HG02970 (cell line): ENCODE results near the gene CAGE1.
"Not testable (repeated sequence)": the region's sequence is repeated elsewhere in the genome, so short reads cannot be mapped to it uniquely, and the experiment has no call there.

Experiments
- ATAC-seq: cut with Tn5 transposase; IDR thresholded peaks from one replicate; pipeline ENCODE4 v1.9.1; 2021; ENCODE audit warnings: mild to moderate bottlenecking, moderate library complexity, moderate number of reproducible peaks; ENCODE audit not compliant: unreplicated experiment, low FRiP score

The CAGE1 gene

DNA sequence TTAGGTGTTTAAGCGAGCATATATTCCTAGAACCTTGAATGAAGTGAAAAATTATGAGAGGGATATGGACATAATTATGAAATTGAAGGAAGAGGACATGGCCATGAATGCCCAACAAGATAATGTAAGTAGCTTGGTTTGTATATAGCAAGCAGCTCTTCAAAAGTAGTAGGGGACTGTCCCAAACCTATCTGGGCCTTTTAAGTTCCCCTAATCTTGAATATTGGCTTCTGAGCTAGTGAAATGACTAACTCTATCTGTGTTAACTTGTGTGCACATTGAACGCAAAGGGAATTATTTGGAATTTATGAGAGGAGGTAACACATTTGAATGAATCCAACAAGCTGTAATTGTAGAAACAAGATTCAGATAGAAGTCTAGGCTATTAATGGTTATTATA is 21.8 kb upstream of the CAGE1 start:
- no peak for ATAC-seq

DNA sequence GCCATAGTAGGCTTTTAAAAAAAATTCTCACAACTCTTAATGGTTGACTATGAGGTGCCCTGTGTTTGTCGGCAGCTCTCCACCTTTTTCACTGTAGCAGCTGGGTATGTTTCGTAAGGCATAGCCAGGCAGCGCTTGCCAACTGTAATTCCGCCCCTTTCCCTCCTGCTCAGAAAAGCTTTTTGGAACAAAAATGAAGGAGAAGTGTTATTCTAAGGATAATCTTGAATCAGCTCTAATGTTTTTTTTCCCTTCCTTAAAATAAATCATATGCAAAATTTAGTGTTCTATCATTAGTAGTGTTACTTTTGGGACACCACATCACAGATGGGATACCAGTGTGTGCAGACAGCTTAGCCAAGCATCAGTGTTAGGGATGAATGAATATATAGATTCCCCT is 21.3 kb upstream of the CAGE1 start:
- ATAC-seq, result no peak

DNA sequence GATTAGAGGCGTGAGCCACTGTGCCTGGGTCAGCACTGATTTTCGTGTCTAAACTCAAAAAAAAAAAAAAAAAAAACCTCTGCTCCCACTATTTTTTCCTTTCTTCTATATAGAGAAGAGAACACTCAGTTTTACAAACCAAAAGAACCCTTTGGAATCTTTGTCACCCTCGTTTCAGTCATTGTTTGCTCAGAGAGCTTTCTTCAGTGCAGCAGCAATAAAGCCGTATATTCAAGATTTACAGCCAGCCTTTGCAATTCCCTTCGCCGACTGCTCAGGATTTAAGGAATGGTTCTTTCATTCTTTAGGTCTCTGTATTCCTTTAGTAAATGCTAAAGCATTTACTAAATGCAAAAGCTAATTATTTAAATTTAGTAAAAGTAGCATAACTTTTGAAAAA is 20.2 kb upstream of the CAGE1 start:
- ATAC-seq, result no peak

DNA sequence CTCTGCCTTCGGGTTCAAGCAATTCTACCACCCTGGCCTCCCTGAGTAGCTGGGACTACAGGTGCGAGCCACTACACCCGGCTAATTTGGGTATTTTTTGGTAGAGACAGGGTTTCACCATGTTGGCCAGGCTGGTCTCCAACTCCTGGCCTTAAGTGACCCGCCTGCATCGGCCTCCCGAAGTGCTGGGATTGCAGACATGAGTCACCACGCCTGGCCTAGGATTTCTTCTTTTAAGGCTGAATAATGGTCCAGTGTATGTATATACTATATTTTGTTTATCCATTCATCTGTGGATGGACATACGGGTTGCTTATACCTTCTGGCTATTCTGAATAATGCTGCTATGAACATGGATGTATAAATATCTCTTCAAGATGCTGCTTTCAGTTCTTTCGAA is 17.2 kb upstream of the CAGE1 start:
- no peak for ATAC-seq

DNA sequence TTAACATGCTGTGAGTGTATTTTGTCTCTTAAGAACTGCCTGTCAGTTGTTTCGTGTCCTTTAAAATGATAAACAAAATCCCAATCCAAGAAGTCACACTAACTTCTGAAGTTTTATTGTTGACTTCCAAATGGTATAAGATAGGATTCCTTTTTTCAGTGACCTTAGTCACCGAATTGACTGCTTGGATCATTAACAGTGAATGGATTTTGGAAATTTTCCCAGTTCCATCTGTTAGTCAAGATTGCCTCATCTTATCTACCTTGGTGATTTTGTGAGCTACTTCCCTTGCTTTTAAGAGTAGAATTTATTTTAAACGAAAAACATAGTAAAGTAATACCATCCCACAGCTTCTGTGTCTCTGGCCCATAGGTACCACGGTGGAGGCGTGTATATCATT is 15.0 kb upstream of the CAGE1 start:
- ATAC-seq, result no peak

DNA sequence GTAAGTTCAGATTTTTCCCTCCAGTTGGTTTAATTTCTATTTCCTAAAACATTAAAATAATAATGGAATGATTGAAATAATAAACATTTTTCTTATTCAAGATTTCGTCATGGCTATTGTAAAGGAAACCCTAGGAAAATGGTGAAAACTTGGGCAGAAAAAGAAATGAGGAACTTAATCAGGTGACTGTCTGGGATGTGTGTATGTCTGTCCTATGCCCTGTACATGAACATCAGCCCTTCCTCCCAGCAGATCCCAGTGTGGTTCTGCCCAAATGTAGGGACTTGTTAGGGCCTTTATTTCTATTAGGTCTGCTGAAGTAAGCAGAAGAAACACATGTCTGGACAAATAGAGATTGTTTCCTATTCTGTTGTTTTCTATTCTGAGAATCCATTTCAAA is 13.2 kb upstream of the CAGE1 start:
- ATAC-seq, result no peak

DNA sequence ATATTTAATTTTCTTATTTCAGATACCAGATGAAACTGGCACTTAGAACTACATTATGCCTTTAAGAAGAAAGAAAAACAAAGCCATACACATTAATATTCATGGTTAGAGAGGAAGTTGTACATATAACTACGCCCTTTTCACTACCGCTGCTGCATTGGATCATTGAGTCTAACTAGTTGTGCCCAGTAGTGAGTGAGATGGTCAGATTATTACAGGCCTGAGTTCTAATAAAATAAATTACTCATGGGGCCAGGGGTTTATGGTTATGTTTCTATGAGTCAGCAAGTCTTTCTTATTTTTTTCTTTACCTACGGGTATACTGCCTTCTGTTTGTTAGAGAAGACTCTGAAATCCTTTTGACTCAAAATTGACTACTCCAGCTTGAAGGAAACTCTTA is 11.5 kb upstream of the CAGE1 start:
- no peak for ATAC-seq

DNA sequence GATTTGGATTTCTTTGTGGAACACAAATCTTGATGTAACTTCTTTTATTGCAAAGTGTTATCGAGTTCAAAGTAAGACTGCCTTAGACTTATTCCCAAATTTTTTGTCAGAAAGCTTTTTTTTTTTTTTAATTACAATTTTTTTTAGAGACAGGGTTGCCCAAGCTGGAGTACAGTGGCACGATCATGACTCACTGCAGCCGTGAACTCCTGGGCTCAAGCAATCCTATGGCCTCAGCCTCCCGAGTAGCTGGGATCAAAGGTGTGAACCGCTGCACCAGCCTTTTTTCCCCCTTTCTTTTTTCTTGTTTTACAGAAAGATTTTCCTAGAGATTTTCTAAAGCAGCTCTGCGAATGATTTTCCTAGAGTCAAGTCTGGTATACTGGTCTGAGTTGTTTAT is 2.9 kb upstream of the CAGE1 start:
- no peak for ATAC-seq

DNA sequence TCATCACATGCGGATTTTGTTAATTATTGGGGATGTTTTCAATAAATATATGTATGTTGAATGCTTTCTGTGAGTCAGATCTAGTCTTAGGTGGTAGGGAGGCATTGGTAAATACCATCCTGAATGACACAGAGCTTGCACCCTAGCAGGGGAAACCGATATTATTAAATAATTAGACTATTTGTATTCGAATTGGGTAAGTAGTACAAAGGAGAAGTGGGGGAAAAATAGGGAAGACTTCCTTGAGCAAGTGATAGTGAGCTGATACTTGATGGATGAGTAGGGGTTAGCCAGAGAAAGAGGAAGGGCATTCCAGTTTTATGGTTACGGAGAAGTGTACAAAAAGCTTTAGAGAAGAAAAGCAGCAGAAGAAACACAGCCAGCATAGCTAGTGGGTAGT is 1.6 kb upstream of the CAGE1 start:
- no peak for ATAC-seq

DNA sequence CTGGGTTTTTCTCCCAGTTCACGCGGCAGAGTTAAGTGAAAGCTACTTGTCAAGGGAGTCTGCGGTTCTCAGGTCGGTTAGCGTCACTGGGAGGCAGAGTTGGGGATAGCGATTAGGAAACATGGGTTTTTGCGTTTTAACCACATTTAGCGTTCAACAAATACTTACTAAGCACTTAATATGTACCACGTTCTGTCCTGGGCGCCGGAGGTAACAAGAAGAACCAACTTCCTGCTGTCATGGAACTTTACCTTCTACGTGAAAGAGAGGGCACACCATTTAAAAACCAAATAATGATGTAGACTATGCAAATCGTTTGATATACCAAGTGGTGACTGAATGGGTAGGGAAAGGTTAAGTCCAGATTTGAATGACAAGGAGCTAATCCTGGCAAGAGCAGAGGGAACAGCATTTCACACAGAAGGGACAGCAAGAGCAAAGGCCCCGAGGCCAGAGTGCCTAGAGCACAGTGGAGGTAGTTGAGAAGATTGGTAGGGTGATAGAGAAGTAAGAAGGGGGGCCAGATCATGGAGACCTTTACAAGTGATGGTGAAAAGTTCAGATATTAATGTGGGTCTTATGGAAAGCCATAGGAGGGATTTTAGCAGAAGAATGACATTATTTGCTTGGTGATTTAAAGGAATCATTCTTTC is 810 bp upstream of the CAGE1 start:
- no peak for ATAC-seq

DNA sequence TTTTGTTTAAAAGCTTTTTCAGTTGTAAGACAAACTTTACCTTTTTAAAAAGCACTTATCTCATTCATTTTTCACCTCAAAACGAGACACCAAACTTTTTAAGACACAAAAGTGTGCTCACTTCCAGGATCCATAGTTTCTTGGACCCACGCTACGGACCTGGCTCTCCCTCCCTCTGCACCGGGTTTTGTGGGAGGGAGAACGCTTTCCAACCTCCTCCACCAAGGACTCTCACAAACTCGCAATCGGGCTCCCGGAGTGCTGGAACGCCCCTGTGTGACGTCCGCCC is 436 bp downstream of the CAGE1 start:
- ATAC-seq, result no peak

DNA sequence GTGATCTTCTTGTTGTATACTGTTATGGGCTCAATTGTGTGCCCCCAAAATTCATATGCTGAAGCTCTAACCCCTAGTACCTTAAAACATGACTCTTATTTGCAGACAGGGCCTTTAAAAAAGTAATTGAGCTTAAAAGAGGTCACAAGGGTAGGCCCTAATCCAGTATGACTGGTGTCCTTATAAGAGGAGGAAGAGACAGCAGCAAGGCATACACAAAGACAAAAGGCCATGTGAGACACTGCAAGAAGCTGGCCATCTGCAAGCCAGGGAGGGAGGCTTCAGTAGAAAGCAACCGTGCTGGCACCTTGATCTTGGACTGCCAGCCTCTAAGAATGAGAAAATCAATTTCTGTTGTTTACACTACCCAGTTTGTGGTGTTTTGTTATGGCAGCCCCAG is 8.4 kb downstream of the CAGE1 start:
- no peak for ATAC-seq

DNA sequence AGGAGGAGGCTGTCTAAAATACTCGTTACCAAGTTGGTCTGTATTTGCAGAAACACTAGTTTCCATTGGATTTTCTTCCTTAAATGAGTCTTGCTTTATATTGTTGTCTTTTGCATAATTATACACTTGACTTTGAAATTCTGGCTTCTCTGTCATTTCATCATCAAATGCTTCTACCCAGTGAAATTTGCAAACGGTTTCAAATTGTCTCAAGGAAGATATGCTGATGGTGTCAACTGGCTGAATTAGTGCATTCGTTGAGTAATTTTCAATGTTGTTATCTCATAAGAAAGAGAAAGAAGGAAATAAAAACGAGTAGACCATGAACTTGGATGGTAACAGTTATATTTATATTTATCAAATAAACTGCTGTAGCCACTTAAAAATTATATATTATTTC is 10.8 kb downstream of the CAGE1 start:
- ATAC-seq, result no peak

DNA sequence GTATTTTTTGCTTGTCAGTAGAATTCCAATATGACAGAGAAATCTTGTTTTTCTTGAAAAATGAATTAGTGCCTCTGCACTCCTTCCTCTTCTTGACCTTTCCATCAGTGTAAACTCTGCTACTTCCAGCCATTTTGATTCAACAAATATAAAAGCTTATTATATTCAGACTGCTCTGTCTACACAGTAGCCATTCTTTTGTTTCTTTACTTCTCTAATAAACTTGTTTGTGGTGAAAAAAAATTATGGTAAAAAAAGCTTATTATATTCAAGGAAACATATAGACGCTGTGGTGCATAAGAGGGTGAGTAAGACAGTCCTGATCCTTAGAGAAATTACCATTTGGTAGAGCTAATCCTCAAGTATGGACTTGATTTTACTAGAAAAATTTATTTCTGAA is 11.6 kb downstream of the CAGE1 start:
- no peak for ATAC-seq

DNA sequence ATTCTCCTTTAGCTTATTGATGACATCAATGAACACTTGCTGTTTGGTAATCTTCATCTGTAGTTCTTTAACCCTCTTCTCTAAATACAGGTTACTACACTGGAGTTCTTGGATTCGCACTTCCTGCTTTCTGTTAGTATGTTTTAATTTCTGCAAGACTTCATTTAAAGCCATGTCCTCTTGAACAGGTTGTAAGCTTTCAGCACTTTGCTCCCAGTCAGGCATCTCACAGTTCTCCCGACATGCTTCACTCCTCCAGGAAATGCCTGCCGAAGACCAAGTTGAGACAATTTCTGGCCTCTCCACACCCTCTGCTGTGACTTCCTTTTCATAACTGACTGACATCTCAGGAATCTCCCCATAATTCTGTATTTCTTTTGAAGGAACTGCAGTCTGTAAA is 15.8 kb downstream of the CAGE1 start:
- ATAC-seq, result no peak

DNA sequence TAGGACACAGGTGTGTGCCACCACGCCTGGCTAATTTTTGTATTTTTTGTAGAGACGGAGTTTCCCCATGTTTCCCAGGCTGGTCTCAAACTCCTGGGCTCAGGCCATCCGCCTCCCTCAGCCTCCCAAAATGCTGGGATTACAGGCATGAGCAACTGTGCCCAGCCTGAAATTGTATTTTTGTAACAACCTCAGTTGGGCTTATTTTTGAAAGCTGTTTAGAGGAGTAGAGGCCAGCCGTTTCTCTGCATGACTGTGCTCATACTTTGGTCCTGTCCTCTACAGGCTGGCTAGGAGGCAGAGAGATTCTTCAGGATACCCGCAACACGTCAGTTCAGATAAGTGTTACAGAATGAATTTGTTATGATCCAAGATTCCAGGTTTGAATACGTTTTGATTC is 22.1 kb downstream of the CAGE1 start:
- ATAC-seq, result no peak

DNA sequence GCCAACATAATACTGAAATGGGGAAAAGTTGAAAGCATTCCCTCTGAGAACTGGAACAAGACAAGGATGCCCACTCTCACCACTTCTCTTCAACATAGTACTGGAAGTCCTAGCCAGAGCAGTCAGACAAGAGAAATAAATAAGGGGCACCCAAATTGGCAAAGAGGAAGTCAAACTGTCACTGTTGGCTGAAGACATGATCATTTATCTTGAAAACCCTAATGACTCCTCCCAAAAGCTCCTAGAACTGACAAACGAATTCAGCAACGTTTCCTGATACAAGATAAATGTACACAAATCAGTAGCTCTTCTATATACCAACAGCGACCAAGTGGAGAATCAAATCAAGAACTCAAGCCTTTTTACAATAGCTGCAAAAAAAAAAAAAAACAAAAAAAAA is 37.6 kb downstream of the CAGE1 start:
- not testable (repeated sequence) for ATAC-seq

DNA sequence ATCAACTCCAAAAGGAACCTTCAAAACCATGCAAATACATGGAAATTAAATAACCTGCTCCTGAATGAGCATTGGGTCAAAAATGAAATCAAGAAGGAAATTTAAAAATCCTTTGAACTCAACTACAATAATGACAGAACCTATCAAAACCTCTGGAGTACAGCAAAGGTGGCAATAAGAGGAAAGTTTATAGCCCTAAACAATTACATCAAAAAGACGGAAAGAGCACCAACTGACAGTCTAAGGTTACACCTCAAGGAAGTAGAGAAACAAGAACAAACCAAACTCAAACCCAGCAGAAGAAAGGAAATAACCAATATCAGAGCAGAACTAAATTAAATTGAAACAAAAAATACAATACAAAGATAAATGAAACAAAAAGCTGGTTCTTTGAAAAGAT is 39.0 kb downstream of the CAGE1 start:
- ATAC-seq, result not testable (repeated sequence)

DNA sequence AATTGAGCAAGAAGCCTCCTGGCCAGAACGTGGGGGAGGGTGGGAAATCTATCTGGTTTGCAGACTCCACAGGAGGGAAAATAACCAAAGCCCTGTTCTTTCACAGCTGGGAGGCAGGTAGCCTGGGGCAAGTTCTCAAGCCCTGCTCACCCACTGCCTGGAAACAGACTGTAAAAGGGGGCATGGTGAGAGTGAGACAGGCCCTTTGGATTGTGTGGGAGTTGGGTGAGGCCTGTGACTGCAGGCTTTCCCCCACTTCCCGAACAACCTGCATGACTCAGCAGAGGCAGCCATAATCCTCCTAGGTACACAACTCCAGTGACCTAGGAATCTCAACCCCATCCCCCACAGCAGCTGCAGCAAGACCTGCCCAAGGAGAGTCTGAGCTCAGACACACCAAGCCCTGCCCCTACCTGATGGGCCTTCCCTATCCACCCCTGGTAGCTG is 42.0 kb downstream of the CAGE1 start:
- not testable (repeated sequence) for ATAC-seq

DNA sequence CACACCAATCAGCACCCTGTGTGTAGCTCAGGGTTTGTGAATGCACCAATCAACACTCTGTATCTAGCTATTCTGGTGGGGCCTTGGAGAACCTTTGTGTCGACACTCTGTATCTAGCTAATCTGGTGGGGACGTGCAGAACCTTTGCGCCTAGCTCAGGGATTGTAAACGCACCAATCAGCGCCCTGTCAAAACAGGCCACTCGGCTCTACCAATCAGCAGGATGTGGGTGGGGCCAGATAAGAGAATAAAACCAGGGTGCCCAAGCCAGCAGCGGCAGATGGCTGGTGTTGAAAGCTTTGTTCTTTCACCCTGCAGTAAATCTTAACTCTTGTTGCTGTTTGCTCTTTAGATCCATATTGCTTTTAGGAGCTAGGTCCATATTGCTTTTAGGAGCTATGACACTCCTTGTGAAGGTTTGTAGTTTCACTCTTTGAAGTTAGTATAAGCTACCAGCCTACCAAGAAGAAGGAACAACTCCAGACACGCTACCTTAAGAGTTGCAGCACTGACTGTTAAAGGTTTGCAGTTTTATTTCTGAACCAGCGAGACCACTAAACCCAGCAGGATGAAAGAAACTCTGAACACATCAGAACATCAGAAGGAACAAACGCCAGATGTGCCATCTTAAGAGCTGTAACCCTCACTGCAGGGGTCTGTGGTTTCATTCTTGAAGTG is 44.6 kb downstream of the CAGE1 start:
- not testable (repeated sequence) for ATAC-seq

DNA sequence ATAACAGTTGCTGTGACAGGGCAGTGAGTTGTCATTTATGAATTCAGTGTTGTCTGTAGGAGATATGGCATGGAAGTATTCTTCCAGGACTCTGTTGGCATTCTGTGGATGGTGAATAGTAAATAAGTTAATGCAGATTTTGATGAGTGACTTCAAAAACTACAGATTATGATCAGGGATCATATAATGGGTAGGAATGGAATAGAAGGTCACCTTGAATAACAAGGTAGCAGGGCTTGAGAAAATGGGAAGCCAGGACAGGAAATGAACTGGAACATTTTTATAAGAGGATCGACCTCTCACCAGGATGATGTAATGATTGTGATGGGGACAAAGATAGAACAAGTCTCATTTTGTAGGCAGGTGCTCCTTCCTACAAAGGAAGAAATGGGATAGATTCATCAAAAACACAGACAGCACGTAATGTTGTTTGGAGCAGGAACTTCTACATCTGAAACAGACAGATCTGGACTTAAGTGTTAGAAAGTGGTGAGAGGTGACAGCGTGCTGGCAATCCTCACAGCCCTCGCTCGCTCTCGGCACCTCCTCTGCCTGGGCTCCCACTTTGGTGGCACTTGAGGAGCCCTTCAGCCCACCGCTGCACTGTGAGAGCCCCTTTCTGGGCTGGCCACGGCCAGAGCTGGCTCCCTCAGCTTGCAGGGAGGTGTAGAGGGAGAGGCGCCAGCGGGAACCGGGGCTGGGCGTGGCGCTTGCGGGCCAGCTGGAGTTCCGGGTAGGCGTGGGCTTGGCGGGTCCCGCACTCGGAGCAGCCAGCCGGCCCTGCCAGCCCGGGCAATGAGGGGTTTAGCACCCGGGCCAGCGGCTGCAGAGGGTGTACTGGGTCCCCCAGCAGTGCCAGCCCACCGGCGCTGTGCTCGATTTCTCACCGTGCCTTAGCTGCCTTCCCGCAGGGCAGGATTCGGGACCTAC is 45.7 kb downstream of the CAGE1 start:
- no peak for ATAC-seq
